ENCODE measurements around the gene RGS6. TPM values are rescaled to one million over a fixed set of nuclear protein-coding genes. Genes with fewer than 3 reads are reported as not detected.

RGS6 gene
- total RNA-seq, 2 donors from 2014 or later: 0.08 TPM; not detected in 1

DNA sequence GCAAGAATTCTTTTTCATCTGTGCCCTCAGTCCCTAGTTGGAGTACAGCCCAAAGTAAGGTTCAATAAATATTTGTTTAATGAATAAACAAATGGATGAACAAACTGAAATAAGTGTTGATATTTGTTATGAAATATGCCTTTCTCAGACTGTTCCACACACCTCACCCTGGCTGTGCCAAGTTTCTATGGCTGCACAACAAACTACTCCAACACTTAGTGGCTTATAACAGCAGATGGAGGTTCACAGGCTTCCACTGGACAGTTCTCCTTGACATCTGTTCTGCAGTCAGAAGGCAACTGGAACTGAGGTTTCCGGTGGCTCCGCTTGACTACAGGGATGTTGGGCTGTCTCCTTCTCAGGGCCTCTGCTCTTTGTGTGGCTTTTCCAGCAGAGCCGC is 197.1 kb downstream of the RGS6 start:
- ATAC-seq (no peak), DNase-seq (ENCODE audit: low spot score) (no peak)
- Mint-ChIP-seq H3K27ac (no peak overlapping the region), H3K27me3 (peaks cover 21 to 46% of the 10 kb centered on the region in 2 donors), H3K4me3 (no peak overlapping the region), H3K36me3 (no peaks in the 10 kb centered on the region), H3K4me1 (ENCODE audit: low read depth in 2 of 2) (peaks cover 5 to 6% of the 10 kb centered on the region in 2 donors), H3K9me3 (peaks cover 2% of the 10 kb centered on the region)

DNA sequence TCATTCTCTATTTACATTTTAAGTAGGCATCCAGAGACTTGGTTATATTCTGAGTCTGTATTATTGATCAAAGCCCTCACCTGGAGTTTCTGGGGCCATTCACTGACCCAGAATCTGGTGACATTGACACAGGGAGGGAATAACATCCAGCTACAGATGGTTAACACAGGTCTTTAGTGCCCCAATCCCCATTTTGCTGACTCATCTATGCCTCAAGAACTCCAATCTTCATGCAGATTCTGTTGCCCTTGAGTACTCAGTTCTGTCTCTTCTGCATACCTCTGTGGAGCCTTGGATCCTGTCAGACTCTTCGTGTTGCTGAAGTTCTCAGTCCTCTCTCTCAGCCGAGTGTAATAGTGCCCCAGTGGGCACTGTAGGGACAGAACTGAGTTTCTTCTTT is 208.9 kb downstream of the RGS6 start:
- no peaks in the 10 kb centered on the region for H3K9me3 Mint-ChIP-seq
- peaks cover 7 to 12% of the 10 kb centered on the region in 2 donors for H3K27me3 Mint-ChIP-seq
- DNase-seq (ENCODE audit: low spot score) (no peak), ATAC-seq (no peak)
- no peak overlapping the region for H3K4me3 Mint-ChIP-seq
- H3K27ac Mint-ChIP-seq: no peak overlapping the region
- H3K4me1 Mint-ChIP-seq (ENCODE audit: low read depth in 2 of 2): no peaks in the 10 kb centered on the region
- H3K36me3 Mint-ChIP-seq: no peaks in the 10 kb centered on the region

DNA sequence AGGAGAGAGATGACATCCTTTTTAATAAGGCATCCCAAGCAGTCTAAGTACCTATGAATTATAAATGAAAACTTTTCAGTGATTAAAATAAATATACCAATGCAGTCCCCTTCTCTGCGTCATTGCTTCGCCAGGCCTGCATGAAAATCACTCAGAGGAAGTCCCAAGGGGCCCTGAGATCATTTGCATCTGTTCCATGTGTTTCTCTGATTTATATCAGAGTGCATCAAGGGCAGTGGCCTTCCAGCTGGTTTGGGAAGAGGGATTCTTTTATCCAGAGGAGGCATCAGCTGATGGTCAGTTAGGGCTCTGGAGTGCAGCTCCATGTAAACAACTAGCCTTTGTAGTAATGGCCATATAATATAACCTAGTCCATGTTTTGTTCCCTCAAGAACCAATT is 210.1 kb downstream of the RGS6 start:
- Mint-ChIP-seq H3K27me3 (peaks cover 12 to 19% of the 10 kb centered on the region in 2 donors), H3K4me3 (no peak overlapping the region), H3K27ac (no peak overlapping the region), H3K9me3 (no peaks in the 10 kb centered on the region), H3K36me3 (no peaks in the 10 kb centered on the region), H3K4me1 (ENCODE audit: low read depth in 2 of 2) (no peaks in the 10 kb centered on the region)
- DNase-seq (ENCODE audit: low spot score): no peak
- no peak for ATAC-seq

DNA sequence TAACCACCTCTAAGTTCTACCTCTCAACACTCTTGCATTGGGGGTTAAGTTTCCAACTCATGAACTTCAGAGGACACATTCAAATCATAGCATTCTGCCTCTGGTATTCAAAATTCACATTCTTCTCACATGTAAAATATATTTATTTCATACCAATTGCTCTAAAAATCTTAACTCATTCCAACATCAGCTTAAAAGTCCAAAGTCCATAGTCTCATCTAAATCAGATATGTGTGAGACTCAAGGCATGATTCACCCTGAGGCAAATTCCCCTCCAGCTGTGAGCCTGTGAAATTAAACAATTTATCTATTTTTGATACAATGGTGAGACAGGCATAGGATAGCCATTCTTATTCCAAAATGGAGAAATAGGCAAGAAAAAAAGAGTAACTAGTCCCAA is 214.0 kb downstream of the RGS6 start:
- H3K27ac Mint-ChIP-seq: no peak overlapping the region
- DNase-seq (ENCODE audit: low spot score) (no peak), ATAC-seq (no peak)
- no peaks in the 10 kb centered on the region for H3K4me1 Mint-ChIP-seq (ENCODE audit: low read depth in 2 of 2)
- H3K27me3 Mint-ChIP-seq: peaks cover 30 to 52% of the 10 kb centered on the region in 2 donors
- no peaks in the 10 kb centered on the region for H3K9me3 Mint-ChIP-seq
- no peak overlapping the region for H3K4me3 Mint-ChIP-seq
- H3K36me3 Mint-ChIP-seq: no peaks in the 10 kb centered on the region

DNA sequence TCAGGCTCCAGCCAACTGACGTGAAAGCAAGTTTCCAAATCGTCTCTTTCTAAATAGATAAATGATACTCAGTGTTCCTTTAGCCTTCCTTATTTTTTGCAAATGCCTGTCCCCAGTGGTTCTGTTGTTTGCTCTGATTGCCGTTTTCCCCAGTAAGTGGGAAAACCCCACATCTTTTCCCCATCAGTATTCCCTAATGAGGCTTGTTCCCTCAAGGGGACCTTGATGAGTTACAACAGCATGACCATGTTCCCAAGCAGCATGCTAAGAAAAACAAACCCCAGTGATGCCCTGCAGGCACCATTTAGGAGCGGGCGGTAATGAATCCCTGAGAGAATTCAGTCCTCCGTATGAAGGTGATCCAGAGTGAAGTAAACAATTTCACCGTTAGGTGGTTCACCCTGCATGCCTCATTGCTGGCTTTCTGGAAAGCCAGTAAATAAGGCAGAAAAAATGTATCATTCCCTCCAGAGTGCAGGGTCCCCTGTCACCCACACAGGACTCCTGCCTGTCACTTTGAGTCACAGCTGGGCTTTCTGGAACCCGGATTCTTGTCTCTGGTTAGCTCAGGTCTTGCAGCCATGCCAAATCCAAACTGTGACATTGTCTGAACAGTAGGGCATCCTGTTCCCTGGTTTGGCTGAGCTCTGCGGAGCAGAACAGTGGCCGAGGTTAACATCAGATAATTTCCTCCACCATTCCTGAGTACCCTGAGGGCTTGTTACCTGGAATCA is 222.6 kb downstream of the RGS6 start:
- H3K4me3 Mint-ChIP-seq: no peak overlapping the region
- DNase-seq (ENCODE audit: low spot score): no peak
- H3K27me3 Mint-ChIP-seq: peaks cover 21 to 37% of the 10 kb centered on the region in 2 donors
- H3K4me1 Mint-ChIP-seq (ENCODE audit: low read depth in 2 of 2): no peaks in the 10 kb centered on the region
- peak in 1 of 2 donors; percentile 43 for ATAC-seq
- no peak overlapping the region for H3K27ac Mint-ChIP-seq
- H3K36me3 Mint-ChIP-seq: no peaks in the 10 kb centered on the region
- peaks cover 7% of the 10 kb centered on the region for H3K9me3 Mint-ChIP-seq

DNA sequence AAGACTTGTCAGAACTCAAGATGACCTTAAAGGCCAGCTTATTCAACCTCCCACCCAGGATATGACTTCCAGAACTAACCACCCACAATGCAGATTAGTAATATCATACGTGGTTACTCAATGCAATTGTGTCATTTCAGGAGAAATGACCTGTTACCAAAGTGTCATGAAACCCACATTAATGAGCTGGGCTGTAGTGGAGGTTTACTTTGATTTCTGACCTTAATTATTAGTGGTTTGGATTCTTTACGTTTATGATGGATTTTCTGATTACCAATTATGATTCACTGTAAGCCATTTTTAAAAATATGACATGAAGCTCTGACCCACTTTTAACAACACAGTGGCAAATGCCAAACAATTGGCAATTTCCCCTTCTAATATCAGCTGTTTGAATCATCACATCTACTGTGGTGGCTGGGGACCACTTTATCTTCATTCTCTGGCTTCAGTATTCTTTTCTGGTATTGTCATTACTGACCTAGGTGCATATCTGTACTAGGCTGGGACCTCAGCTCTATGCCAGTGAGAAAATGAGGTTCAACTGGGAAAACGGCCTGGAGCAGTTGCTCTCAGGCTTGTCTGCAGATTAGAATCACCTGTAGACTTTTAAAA is 223.3 kb downstream of the RGS6 start:
- Mint-ChIP-seq H3K9me3 (peaks cover 7% of the 10 kb centered on the region), H3K27me3 (peaks cover 27 to 31% of the 10 kb centered on the region in 2 donors), H3K27ac (no peak overlapping the region), H3K4me1 (ENCODE audit: low read depth in 2 of 2) (no peaks in the 10 kb centered on the region), H3K4me3 (no peak overlapping the region), H3K36me3 (no peaks in the 10 kb centered on the region)
- DNase-seq (ENCODE audit: low spot score): no peak
- peak; percentile 71 to 81 for ATAC-seq

DNA sequence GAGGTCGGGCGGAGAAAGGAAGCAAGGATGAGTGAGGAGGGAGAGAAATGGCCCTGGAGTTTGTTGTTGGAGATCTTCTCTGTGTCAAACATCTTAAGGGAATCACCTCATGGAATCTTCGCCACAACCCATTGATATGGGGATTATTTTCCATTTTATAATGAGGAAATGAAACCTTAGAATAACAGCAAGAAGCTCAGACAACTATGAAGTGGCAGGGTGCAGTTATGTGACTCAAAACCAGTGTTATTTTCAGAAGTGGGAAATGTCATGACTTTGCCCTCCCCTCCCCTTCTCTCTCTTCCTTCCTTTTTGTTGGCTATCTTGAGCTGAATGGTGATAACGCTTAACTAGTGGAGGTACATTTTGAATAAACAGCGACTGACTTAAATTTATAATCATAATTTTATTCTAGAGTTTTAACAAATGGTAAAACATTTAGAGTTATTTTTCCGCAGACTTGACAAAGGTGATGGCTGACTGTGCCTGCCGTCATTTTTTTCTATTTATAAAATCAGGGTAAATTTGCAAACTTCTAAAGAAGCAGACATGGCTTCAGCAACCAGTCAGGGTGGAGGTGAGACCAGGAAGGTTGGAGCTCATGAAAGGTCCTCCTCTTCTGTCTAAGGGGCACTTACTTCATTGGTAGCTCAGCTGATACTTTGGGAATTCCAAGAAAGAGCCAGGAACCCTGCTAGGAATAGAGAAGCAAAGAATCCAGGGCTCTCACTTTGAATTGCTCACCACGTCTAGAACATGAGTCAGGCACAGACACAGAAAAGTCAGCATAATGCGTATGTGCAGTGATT is 232.4 kb downstream of the RGS6 start:
- peaks cover 0 to 5% of the 10 kb centered on the region in 2 donors for H3K4me1 Mint-ChIP-seq (ENCODE audit: low read depth in 2 of 2)
- H3K36me3 Mint-ChIP-seq: no peaks in the 10 kb centered on the region
- no peaks in the 10 kb centered on the region for H3K9me3 Mint-ChIP-seq
- H3K27me3 Mint-ChIP-seq: peaks cover 33 to 36% of the 10 kb centered on the region in 2 donors
- no peak for ATAC-seq
- DNase-seq (ENCODE audit: low spot score): no peak
- no peak overlapping the region for H3K27ac Mint-ChIP-seq
- H3K4me3 Mint-ChIP-seq: no peak overlapping the region

DNA sequence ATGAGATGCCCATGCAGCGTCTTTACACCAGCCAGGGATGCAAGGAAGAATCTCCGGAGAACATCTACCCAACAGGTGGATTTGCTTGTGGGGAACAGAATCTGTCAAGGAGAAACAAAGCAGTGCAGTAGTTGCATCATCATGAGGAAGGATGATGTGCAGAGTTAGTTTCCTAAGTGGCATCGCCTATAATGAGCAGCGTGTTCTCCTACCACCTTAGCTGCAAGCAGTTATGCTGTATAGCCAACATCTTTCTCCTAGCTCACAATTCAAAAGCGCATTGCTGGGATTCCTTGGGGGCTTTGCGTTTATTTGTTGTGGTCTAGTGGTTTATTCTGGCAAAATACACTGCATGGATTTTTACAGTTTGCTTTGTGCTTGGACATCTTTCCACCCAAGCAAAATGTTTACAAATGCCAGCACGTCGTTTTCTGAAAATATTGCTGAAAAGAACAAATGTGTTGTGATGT is 233.0 kb downstream of the RGS6 start:
- ATAC-seq (no peak), DNase-seq (ENCODE audit: low spot score) (no peak)
- Mint-ChIP-seq H3K27me3 (peaks cover 31 to 33% of the 10 kb centered on the region in 2 donors), H3K9me3 (no peaks in the 10 kb centered on the region), H3K36me3 (no peaks in the 10 kb centered on the region), H3K27ac (no peak overlapping the region), H3K4me3 (no peak overlapping the region), H3K4me1 (ENCODE audit: low read depth in 2 of 2) (peaks cover 0 to 5% of the 10 kb centered on the region in 2 donors)

DNA sequence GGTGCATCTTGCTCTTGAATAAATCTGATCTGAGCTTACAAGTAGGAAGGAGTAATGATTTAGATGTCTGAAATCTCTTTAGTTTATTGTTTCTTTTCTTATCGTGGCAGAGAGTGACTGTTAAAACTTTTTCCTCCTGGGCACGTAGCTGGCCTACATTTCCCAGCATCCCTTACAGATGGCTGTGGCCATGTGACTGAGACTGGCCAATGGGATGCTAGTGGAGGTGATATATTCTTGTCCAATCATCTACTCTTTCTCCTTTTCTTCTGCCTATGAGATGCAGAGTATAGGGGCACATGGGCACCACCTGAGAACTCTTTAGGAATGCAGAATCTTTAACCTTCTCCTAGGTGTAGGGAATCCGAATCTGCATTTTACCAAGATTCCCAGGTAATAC is 237.3 kb downstream of the RGS6 start:
- Mint-ChIP-seq H3K4me3 (no peak overlapping the region), H3K27me3 (peaks cover 14 to 31% of the 10 kb centered on the region in 2 donors), H3K4me1 (ENCODE audit: low read depth in 2 of 2) (no peaks in the 10 kb centered on the region), H3K9me3 (no peaks in the 10 kb centered on the region), H3K36me3 (no peaks in the 10 kb centered on the region), H3K27ac (no peak overlapping the region)
- DNase-seq (ENCODE audit: low spot score) (no peak), ATAC-seq (no peak)

DNA sequence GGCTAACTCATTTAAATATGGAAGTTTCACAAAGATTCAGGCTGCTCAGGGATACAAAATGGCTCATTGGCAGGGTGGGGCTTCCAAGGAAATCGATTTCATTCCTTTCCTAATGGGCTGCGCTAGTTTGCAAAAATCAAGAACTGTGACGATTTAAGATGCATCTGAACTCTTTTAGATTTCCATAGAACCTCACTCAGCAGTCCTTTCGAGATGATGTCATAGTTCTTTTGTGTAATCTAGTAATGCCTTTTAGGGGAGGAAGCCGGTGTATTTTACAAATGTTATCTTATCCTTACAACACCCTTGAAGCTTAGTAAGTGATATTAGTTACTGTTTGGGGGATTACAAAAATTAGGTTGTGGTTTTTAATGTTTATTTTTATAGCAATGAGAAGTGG is 239.8 kb downstream of the RGS6 start:
- no peak for ATAC-seq

DNA sequence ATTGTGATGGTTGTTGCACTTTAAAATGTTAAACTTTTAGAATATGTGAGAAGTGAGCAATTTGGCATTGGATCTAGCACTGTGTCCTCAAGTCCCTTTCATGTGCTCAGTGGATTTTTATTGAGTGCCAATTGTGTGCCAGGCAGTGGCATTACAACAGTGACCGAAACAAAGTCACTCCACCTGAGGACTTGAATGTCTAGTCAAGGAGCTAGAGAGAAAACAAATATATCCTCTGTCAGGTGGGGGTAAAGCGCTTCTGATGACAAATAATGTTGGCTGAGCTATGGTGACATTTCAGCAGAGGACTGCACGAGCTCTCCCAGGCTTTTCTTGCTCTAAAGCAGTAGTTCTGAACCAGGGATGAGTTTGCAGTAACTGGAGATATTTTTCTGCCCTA is 240.4 kb downstream of the RGS6 start:
- no peak for ATAC-seq
- Mint-ChIP-seq H3K9me3 (no peaks in the 10 kb centered on the region), H3K27me3 (peaks cover 21 to 37% of the 10 kb centered on the region in 2 donors), H3K36me3 (no peaks in the 10 kb centered on the region), H3K27ac (no peak overlapping the region), H3K4me1 (ENCODE audit: low read depth in 2 of 2) (no peaks in the 10 kb centered on the region), H3K4me3 (no peak overlapping the region)
- DNase-seq (ENCODE audit: low spot score): no peak

More for the DNA sequence above, 239.8 kb downstream of the RGS6 start:
- Mint-ChIP-seq H3K4me1 (ENCODE audit: low read depth in 2 of 2) (no peaks in the 10 kb centered on the region), H3K27me3 (peaks cover 21 to 35% of the 10 kb centered on the region in 2 donors), H3K27ac (no peak overlapping the region), H3K9me3 (no peaks in the 10 kb centered on the region), H3K36me3 (no peaks in the 10 kb centered on the region), H3K4me3 (no peak overlapping the region)
- DNase-seq (ENCODE audit: low spot score): no peak

DNA sequence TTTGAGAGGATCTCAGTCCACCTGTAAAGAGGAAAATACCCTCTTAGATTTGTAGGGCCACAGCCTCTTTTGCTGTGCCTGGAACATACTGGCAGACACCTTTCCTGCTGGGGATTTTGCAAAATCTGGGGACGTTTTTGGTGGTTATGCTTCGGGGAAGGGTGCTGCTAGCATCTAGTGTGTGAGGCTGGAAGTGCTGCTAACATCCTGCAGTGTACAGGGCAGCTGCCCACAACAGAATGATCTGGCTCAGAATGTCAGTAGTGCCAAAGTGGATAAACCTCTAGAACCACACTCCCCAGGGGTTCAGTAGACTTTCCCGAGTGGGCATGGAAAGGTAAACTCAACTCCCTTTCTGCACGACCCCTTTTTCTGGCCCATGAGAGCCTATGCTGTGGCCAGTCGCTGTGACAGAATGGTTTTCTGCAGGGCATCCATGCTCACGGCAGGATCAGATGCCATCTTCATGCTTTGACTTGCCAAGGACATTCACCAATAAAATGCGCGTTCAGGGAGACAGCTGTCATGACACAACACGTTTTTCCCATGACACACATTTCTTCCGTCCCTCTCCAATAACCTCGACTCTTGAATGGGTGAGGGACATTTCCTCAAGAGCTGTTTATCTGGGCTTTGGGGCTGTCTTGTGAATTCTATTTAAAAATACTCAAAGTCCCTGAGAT is 240.9 kb downstream of the RGS6 start:
- Mint-ChIP-seq H3K27ac (no peak overlapping the region), H3K9me3 (no peaks in the 10 kb centered on the region), H3K4me3 (no peak overlapping the region), H3K36me3 (no peaks in the 10 kb centered on the region), H3K27me3 (peaks cover 23 to 43% of the 10 kb centered on the region in 2 donors), H3K4me1 (ENCODE audit: low read depth in 2 of 2) (no peaks in the 10 kb centered on the region)
- ATAC-seq (no peak), DNase-seq (ENCODE audit: low spot score) (no peak)

DNA sequence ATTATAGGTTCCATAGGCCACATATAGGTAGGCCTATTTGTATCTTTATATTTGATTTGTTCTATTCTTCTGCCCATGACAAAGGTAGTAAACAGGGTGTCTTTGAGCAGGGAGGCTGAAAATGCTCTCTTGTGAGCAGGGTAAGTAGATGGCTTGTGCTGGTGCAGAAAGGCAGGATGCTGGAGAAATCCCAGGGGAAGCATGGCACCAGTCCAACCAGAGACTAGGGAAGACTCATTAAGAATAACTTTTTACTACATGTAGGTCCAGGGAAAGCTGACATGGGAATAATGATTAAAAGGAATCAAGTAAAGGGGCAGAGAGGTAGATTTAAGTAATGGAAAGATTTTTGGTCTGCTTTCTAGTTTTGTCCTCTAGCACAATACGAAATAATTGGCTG is 245.0 kb downstream of the RGS6 start:
- H3K27ac Mint-ChIP-seq: no peak overlapping the region
- peaks cover 17 to 43% of the 10 kb centered on the region in 2 donors for H3K27me3 Mint-ChIP-seq
- no peaks in the 10 kb centered on the region for H3K36me3 Mint-ChIP-seq
- H3K4me1 Mint-ChIP-seq (ENCODE audit: low read depth in 2 of 2): no peaks in the 10 kb centered on the region
- no peak for DNase-seq (ENCODE audit: low spot score)
- H3K9me3 Mint-ChIP-seq: no peaks in the 10 kb centered on the region
- ATAC-seq: no peak
- no peak overlapping the region for H3K4me3 Mint-ChIP-seq

Data from natural killer cell treated with Interleukin-12 subunit alpha and Interleukin-12 subunit beta and Interleukin-15 and Interleukin-18, amount 100 ng/mL, for 72 hours (primary cell).